Smooth muscle cell of the brain vasculature (primary cell): Measurements from ENCODE around the gene TAF10.

Experiments used
- DNase-seq: peaks from one replicate; pipeline ENCODE4 v3.0.0-alpha.2; 2012; ENCODE audit warnings: low read depth, low spot score

TAF10 gene

GRCh38 chr11:6612213-6613041, at the start of gene TAF10:
TAF10 (minus strand) TSS chr11:6612216; CDS start chr11:6612189, 27 bp downstream.
- peak; percentile 83 for DNase-seq

GRCh38 chr11:6660712-6661111, 48.7 kb upstream of the TAF10 start:
- no peak for DNase-seq

- no peak for DNase-seq
These were observed 46.6 kb upstream of the TAF10 start for GRCh38 chr11:6658647-6659046.

- DNase-seq, result no peak
These were observed 45.3 kb upstream of the TAF10 start for GRCh38 chr11:6657346-6657745.

GRCh38 chr11:6656936-6657335, 44.9 kb upstream of the TAF10 start:
- DNase-seq, result no peak

GRCh38 chr11:6656584-6656915, 44.5 kb upstream of the TAF10 start:
- DNase-seq, result no peak

- DNase-seq, result no peak
These were observed 44.0 kb upstream of the TAF10 start, which contains the start of gene DCHS1 for GRCh38 chr11:6655790-6656583. DCHS1 (minus strand) TSS chr11:6655809; CDS start chr11:6641613, 14,196 bp downstream.

- no peak for DNase-seq
These were observed 43.2 kb upstream of the TAF10 start for GRCh38 chr11:6655020-6655789.

- DNase-seq, result no peak
These were observed 42.4 kb upstream of the TAF10 start for GRCh38 chr11:6654281-6655019.

GRCh38 chr11:6653656-6654055, 41.6 kb upstream of the TAF10 start:
- no peak for DNase-seq

GRCh38 chr11:6653097-6653496, 41.1 kb upstream of the TAF10 start:
- no peak for DNase-seq

GRCh38 chr11:6652182-6652581, 40.2 kb upstream of the TAF10 start:
- no peak for DNase-seq

GRCh38 chr11:6650980-6651379, 39.0 kb upstream of the TAF10 start:
- DNase-seq, result no peak

GRCh38 chr11:6650104-6650503, 38.1 kb upstream of the TAF10 start:
- DNase-seq, result no peak

GRCh38 chr11:6648501-6648900, 36.5 kb upstream of the TAF10 start:
- no peak for DNase-seq

GRCh38 chr11:6647836-6648235, 35.8 kb upstream of the TAF10 start:
- no peak for DNase-seq

GRCh38 chr11:6646918-6647679, 35.1 kb upstream of the TAF10 start:
- no peak for DNase-seq

GRCh38 chr11:6646576-6646917, 34.5 kb upstream of the TAF10 start:
- DNase-seq, result no peak

- DNase-seq, result no peak
These were observed 34.1 kb upstream of the TAF10 start for GRCh38 chr11:6646071-6646470.

GRCh38 chr11:6642957-6643356, 30.9 kb upstream of the TAF10 start:
- DNase-seq, result no peak
